HG03045 (cell line): Measurements from ENCODE around the gene DCAF12L1.

ENCODE experiments used
- ATAC-seq: cut with Tn5 transposase; IDR thresholded peaks from one replicate; pipeline ENCODE4 v1.9.1; 2021; ENCODE audit warnings: mild to moderate bottlenecking, moderate library complexity; ENCODE audit not compliant: unreplicated experiment

Gene DCAF12L1

GRCh38 chrX:126552313-126553022 lies at the start of gene DCAF12L1:
TSS of gene DCAF12L1 (minus strand) at chrX:126552814. CDS start at chrX:126552608, 206 bp downstream.
- ATAC-seq, result no peak

GRCh38 chrX:126580877-126581276 lies 28.3 kb upstream of the DCAF12L1 start:
- ATAC-seq, result no peak

- ATAC-seq, result no peak
Measured at GRCh38 chrX:126575911-126576310, 23.3 kb upstream of the DCAF12L1 start.

GRCh38 chrX:126557151-126557550 lies 4.5 kb upstream of the DCAF12L1 start:
- ATAC-seq, result no peak

GRCh38 chrX:126551725-126552312 lies 795 bp downstream of the DCAF12L1 start:
- ATAC-seq, result no peak

- no peak for ATAC-seq
Measured at GRCh38 chrX:126551306-126551705, 1.3 kb downstream of the DCAF12L1 start.

- no peak for ATAC-seq
Measured at GRCh38 chrX:126550816-126551215, 1.8 kb downstream of the DCAF12L1 start.

GRCh38 chrX:126509923-126510322 lies 42.7 kb downstream of the DCAF12L1 start:
- no peak for ATAC-seq
